Cardiac septum (tissue), 1 donor: ENCODE data around the gene NKAIN1. TPM values are rescaled to one million over a fixed set of nuclear protein-coding genes. Genes with fewer than 3 reads are reported as not detected.
"Not testable (repeated sequence)": the region's sequence is repeated elsewhere in the genome, so short reads cannot be mapped to it uniquely, and the experiment has no call there.

Experiments
- DNase-seq: peaks from one replicate; pipeline ENCODE4 v3.0.0-alpha.2; 2020; ENCODE audit warnings: low spot score
- intact Hi-C: fragments of 100-400 bp; cut with DNase I; formaldehyde crosslinking; loops from one replicate; pipeline ENCODE4 v1.14.0; 2022
- total RNA-seq: library from RNA; stranded (reverse); fragmentation: NEBNext Ultra II Directional; extraction: Animal tissue kit (Norgen Biotek cat#: 25700); gene quantifications from one replicate; pipeline ENCODE4 v1.2.1, GENCODE V29; 2021
- donor health status: DM: no; HTN: no; CAD: no.

NKAIN1 gene
- total RNA-seq, 1 donor from 2014 or later: 0.11 TPM

- intact Hi-C loops: loop anchor here (5.0 kb wide), 1 partner anchor 193 kb away; no protein-coding TSS in a partner anchor
- DNase-seq: no peak
Observed at GRCh38 chr1:31159869-31160611, 79.6 kb downstream of the NKAIN1 start.

- DNase-seq: no peak
- intact Hi-C loops: loop anchor here (5.0 kb wide), 1 partner anchor 192 kb away; no protein-coding TSS in a partner anchor
Observed at GRCh38 chr1:31159323-31159722, 80.4 kb downstream of the NKAIN1 start.

GRCh38 chr1:31155216-31155806 lies 84.4 kb downstream of the NKAIN1 start:
- DNase-seq: peak; percentile 75
- intact Hi-C loops: loop anchor here (2.0 to 5.0 kb wide), 2 partner anchors 91 to 188 kb away; partner anchors contain the start of gene PUM1

GRCh38 chr1:31154632-31155215 lies 85.0 kb downstream of the NKAIN1 start:
- DNase-seq: peak; percentile 88
- intact Hi-C loops: loop anchor here (2.0 to 5.0 kb wide), 2 partner anchors 90 to 187 kb away; partner anchors contain the start of gene PUM1

GRCh38 chr1:31154000-31154631 lies 85.6 kb downstream of the NKAIN1 start:
- intact Hi-C loops: loop anchor here (2.0 kb wide), 1 partner anchor 89 kb away; the partner anchor contains the start of gene PUM1

GRCh38 chr1:31153423-31153822 lies 86.3 kb downstream of the NKAIN1 start:
- DNase-seq: no peak
- intact Hi-C loops: no loop called here

More at GRCh38 chr1:31154000-31154631, 85.6 kb downstream of the NKAIN1 start:
- no peak for DNase-seq

- intact Hi-C loops: no loop called here
- no peak for DNase-seq
Observed at GRCh38 chr1:31152181-31152795, 87.4 kb downstream of the NKAIN1 start.

GRCh38 chr1:31151402-31151801 lies 88.3 kb downstream of the NKAIN1 start:
- DNase-seq: no peak
- intact Hi-C loops: no loop called here

GRCh38 chr1:31148409-31148808 lies 91.3 kb downstream of the NKAIN1 start:
- DNase-seq: no peak
- intact Hi-C loops: no loop called here

- intact Hi-C loops: no loop called here
- DNase-seq: no peak
Observed at GRCh38 chr1:31145648-31146047, 94.0 kb downstream of the NKAIN1 start.

GRCh38 chr1:31144442-31144841 lies 95.2 kb downstream of the NKAIN1 start:
- no peak for DNase-seq
- intact Hi-C loops: no loop called here

GRCh38 chr1:31143455-31143854 lies 96.2 kb downstream of the NKAIN1 start:
- DNase-seq: no peak
- intact Hi-C loops: no loop called here

GRCh38 chr1:31142406-31142805 lies 97.3 kb downstream of the NKAIN1 start:
- intact Hi-C loops: no loop called here

GRCh38 chr1:31140299-31140698 lies 99.4 kb downstream of the NKAIN1 start:
- intact Hi-C loops: no loop called here
- no peak for DNase-seq

More at GRCh38 chr1:31142406-31142805, 97.3 kb downstream of the NKAIN1 start:
- no peak for DNase-seq

GRCh38 chr1:31138797-31139521 lies 100.7 kb downstream of the NKAIN1 start:
- intact Hi-C loops, DNase-seq: not testable (repeated sequence)

GRCh38 chr1:31137873-31138272 lies 101.8 kb downstream of the NKAIN1 start:
- not testable (repeated sequence) for DNase-seq

GRCh38 chr1:31135973-31136600 lies 103.6 kb downstream of the NKAIN1 start:
- intact Hi-C loops: no loop called here
- no peak for DNase-seq

More at GRCh38 chr1:31137873-31138272, 101.8 kb downstream of the NKAIN1 start:
- intact Hi-C loops: not testable (repeated sequence)

- intact Hi-C loops: no loop called here
- DNase-seq: no peak
Observed at GRCh38 chr1:31133368-31133767, 106.3 kb downstream of the NKAIN1 start.
